Stimulated activated CD4-positive, alpha-beta T cell treated with anti-CD3 and anti-CD28 coated beads, Interleukin-4, amount 100 ng/mL, for 1 hour (primary cell): ENCODE data around the gene P4HB.
A peak's percentile ranks its signal among the peaks of the same experiment; 100 is the strongest.
"Not testable (repeated sequence)": the region's sequence is repeated elsewhere in the genome, so short reads cannot be mapped to it uniquely, and the experiment has no call there.

Experiments
- DNase-seq: peaks from one replicate; pipeline ENCODE4 v3.0.0-alpha.2; 2020

The P4HB gene

DNA sequence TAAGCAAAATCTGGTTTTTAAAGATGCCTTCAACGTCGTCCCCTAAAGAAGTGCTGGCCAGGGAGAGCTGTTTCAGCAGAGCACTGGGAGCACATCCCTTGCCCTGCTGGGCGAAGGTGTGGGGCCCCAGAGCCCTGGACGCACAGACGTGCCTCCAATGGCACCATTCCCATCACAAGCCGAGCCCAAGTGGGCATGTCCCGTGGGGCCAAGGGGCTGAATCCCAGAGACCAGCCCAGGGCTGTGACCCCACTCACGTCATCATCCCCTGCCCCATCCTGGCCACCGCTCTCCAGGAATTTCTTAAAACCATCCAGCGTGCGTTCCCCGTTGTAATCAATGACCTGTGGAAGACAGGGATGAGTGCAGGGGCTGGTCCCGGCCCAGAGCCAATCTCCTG is 15.4 kb downstream of the P4HB start:
- no peak for DNase-seq

DNA sequence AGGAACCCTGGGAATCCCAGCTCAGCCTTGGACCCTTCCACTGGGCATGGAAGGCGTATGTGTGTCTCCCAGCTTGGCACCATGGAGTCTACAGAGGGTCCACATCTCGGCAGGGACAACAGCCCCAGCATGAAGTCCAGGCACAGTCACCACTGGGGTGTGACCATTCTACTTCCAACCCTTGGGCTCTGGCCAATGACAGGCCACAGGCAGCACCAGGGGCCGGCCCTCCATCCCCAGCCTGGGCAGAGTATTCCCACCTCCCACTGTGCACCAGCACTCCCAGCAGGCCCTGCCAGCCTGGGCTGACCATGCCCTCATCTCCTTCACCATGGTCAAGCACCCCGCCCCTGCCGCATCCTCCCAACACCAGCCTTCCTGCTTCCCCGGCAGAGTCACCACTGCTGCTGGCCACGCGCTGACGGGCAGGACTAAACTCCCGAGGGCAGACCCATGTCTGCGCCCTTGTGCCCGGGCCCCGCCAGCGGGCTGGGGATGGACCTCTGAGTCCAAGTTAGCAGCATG is 15.9 kb downstream of the P4HB start:
- no peak for DNase-seq

DNA sequence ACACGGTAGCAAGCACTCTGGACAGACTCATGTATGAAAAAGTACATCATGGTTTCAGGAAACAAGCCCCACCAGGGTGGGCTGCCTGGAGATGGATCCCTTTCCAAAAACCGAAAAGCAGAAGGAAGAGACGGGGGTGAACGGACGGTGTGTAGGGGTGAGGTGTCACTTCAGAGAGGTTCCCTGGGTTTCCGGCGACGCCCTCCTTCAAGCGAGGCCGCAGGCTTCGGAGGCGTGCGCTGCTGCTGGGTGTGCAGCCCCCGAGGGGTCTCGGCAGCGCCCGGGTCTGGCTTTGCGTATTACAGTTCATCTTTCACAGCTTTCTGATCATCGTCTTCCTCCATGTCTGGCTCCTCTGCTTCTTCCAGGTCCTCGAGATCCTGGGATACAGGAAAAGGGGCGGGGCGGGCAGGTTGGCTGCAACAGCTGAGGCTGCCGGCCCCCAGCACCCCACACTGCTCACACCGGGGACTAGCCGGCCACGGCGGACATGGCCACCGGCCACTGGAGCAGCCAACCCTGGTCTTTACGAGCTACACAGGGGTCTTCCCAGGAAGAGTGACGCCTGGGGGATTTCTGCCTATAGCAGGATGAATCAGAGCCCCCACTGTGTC is 16.5 kb downstream of the P4HB start:
- DNase-seq = no peak

DNA sequence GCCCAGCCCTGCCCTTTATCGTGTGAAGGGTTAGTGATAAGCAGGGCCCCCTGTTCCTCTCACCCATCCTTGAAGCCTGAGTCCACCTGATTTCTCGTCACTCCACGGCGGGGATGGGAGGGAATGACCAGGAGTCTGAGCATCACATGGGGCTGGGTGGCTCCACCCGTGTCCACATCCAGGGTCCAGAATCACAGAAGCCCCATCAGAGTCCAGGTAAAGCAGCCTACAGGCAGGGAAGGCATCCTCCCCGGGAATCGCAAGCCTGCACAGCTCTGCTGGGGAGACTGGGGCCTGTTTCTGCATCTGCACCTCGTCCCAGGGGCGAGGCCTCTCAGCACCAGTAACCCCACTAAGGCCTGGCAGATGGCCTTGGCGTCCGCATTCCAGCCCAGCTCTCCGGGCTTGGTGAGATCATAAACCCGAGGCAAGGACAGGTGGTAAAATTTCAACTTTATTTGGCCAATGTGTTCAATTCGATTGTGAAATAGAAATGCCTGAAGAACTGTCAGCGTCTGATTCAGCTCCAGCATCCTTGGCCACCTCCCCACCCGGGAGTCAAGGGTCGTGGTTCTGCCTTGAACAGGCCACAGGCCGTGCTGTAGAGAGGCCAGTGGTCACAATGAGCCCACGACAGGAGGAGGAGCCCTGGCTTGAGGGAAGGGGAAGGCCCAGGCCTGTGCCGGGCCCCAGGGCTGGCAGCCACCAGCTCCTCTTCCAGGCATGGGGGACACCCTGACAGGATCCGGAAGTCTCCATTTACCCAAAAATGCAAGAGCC is 17.4 kb downstream of the P4HB start:
- no peak for DNase-seq

DNA sequence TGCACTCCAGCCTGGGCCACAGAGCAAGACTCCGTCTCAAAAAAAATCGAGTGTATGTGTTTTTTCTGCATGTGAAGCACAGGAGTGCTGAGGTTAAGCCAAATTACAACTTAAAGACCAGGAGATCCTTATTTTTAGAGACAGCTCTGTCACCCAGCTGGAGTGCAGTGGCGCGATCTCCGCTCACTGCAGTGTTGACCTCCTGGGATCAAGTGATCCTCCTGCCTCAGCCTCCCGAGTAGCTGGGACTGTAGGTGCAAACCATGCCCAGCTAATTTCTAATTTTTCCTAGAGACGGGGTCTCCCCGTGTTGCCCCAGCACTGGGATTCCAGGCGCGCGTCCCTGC is 18.0 kb downstream of the P4HB start:
- DNase-seq = no peak

DNA sequence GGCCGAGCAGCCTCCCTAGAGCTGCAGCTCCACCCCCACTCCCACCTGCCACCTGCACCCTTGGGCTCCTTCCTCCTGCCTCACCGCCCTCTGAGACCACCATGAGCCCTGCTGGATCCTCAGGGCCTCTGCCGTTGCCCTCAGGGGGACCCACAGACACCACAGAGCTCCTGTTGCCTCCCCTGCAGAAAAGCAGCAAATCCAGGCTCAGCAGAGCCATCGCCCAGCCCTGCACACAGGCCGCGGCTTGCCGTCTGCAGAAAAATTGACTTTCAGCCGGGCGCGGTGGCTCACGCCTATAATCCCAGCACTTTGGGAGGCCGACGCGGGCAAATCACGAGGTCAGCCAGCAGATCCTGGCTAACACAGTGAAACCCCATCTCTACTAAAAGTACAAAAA is 18.5 kb downstream of the P4HB start:
- no peak for DNase-seq

DNA sequence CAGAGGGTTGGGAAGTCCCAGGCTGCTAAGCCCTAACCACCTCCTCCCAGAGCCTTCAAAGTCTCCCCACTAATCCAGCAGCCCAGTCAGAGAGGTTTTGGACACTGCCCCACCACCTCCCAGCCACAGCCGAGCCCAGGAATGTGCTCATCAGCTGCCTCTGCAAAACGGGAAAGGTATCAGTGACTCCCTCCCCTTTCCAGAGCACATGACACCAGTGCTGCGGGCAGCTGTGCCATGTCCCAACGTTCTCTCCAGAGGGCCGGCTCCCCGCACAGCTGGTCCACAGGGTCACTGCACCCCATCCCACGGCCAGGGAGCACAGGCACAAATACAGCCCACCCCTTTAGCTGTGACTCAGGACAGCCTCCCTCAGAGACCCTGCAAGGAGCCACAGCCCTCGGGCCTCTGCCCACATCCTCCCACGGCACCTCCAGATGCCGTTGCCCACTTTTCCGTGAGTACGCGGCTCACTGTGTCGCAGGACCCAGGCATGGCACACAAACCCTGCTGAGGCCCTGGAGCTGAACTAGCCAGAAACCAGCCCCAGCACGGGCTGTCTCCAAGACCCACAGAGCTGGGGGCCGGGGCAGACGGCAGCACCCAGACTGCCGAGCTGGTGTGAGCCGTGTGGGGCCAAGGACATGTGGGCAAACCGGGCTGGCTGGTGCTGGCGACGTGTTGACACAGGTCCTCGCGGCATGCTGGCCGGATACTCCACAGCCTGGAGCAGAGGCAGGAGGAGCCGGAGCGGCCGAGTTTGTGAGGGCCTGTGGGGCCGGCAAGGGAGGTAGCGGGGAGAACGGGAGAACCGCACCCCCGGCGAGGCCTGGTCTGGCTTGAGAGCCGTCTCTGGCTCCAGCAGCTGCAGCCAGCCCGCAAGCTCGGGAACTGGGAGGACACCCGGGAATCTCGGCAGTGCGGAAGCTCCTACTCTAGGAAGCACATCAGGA is 19.2 kb downstream of the P4HB start:
- no peak for DNase-seq

DNA sequence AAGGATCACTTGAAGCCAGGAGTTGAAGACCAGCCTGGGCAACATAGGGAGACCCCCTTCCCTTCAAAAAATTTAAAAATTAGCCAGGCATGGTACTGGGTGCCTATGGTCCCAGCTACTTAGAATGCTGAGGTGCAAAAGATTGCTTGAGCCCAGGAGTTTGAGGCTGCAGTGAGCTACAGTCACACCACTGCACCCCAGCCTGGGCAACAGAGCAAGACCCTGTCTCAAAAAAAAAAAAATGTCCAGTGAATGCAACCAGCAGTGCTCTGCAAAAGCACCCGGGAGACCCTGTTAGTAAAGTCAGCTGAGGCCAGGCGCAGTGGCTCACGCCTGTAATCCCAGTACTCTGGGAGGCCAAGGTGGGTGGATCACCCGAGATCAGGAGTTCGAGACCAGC is 20.3 kb downstream of the P4HB start:
- not testable (repeated sequence) for DNase-seq

DNA sequence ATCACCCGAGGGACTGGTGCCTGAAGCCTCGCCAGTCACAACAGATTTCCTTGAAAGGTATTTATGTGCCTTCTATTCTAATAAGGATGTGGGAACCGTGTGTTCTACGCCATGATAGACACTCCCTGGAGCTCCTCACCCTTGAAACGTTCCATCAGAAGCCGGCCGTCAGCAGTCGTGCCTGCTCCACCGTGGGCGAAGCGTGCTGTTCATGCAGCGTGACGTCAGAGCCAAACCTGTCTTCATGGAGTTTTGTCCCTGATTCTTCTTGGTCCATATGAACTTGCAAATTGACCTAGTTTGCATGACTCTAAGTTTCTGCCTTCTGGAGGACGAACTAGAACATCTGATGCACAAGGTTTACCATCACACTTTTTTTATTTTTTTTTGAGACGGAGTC is 21.0 kb downstream of the P4HB start:
- DNase-seq = no peak

DNA sequence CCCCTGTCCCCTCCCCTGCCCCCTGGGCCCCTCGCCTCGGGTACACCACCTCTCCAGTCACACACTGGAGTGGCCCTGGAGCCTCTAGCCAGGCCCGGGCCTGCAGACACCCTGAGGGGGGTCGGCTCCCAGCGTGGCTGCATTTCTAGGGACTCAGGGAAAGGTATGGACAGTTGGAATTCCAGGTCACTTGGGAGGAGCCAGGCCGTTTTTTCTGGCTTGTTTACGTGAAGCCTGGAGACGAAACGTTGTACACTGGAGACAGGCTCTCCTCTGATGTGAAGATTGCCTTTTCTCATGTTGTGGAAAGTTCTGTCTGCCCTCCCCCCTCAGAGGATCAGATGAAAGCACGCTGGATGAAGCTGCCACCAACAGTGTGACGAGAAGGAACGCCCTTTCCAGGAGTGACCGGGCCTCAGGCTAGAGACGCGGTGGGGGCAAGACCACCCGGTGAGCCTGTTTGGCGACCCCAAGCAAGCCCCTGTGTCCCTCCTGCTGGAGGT is 21.5 kb downstream of the P4HB start:
- no peak for DNase-seq

DNA sequence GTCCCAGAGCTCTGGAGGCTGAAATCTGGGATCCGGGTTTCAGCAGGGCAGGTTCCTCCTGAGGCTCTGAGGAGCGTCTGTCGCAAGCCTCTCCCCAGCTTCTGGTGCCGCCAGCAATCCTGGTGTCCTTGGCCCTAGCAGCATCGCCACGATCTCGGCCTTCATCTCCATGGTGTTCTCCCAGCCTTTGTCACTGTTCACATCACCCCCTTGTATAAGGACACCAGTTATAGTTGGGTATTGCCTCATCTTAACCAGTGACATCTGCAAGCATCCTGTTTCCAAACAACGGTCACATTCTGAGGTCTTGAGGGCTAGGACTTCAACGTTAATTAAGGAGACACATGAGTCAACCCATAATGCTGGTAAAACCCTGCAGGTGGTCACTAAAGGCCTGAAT is 22.7 kb downstream of the P4HB start:
- no peak for DNase-seq

DNA sequence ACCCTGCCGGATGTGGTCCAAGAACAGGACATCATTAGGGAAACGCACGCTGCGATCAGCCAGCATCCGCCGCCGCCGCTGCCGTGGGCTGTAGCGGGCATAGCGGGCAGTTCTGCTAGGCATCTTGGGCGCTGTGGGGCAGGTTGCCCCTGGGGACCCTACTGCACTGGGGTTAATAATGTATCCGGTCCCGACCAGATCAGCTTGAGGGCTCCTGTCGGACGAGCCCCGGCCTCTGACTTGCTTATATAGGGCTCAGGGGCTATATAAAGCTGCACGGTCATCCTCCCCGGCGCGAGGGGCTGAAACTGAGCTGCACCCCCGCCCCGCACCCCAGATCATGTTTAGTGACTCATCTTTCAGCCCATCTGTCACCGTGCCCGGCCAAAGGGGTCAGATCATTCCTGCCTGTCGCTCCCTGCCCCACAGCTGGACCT is 25.5 kb downstream of the P4HB start, which contains the start of gene PPP1R27:
TSS of gene PPP1R27 (minus strand) at position 220 of the 437 bp plus-strand sequence. CDS start at position 123, 97 bp downstream.
- DNase-seq = no peak

DNA sequence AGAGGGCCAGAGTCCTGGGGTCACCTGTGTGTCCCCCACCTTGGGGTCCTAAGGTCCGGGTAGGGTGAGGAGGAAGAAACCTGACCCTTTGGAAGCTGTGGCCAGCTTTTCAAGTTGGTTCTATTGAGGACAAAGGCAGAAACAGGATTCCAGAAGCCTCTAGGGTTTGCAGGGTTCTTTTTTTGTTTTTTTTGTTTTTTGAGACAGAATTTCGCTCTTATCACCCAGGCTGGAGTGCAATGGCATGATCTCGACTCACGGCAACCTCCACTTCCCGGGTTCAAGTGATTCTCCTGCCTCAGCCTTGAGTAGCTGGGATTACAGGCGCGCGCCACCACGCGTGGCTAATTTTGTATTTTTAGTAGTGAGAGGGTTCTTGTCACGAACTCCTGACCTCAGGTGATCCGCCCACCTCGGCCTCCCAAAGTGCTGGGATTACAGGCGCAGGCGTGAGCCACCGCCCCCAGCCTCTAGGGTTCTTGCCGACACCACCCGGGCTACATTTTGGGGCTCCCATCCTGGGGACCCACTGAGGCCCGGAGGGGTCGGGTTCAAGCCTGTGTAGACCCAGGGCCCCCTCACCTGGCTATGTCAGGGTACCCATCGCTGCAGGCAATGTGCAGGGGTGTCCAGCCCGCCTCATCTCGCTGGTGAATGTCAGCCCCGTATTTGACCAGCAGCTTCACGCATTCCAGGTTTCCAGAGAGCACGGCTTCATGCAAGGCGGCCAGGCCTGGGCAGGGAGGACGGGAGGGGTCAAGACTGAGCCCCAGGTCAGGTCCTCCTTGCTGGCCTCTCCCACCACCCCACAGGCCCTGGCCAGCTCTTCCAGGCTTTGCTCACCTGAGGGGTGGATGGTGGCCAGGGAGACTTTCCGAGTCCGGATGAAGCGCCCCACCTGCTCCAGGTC is 26.2 kb downstream of the P4HB start:
- DNase-seq = no peak

DNA sequence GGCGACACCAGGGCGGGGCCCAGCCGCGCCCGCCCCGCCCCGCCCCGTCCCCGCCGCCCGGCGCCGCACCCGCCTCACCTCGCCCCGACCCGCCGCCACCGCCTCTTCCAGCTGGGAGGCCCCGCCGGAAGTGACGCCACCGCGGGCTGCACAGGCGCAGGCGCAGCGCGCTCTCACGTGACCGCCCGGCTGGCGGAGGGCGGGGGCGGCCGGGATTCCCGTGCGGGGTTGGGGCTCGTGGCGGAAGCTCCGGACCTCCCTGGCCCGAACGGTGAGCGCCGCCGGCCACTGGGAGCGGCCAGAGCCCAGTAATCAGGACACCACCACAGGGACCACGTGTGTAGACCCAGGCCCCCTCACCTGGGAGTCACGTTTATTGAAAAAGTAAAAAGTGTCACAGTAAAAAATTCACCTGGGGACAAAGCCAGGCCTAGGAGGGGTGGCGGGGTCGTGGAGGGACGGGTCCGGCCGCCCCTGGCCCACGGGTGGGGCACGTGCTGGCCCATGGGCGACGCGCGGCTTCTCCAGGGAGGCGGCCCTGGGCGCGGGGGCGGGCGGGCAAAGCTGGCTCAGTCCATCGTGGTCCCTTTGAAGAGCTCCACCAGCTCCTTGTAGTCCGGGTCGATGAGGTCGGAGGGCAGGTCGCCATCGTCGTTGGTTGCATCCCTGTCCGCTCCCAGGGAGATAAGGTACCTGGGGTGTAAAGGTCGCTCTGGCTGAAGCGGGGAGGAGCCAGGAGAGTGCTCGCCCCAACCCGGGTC is 27.0 kb downstream of the P4HB start, which contains the start of gene MCRIP1:
TSS of gene MCRIP1 (minus strand) at position 132 of the 761 bp plus-strand sequence. CDS start 8,785 bp downstream, outside the sequence.
- peak; percentile 97 for DNase-seq

DNA sequence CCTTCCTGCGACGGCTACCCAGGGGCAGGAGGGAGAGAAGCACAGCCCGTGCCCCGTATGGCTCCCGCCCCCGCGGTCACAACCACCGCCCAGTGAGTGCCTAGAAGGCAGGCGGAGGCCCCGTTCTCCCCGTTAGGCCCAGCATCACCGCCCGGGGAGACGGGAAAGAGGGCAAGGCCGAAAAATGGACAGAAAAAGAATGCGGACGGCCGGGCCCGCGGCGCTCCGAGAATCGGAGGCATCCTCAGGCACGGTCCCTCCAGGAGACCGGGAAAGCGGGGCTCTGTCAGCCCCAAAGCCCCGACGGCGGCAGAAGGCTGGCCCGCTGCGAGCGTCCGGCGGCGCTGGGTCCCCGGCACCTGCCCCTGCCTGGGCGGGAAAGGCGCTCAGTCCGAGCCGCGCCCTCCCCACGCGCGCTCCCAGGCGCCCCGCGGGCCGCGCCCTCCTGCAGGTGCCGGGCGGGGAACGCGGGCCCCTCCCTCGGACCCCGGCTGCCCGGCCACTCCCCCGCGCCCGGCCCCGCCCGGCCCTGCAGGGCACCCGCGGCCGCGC is 27.7 kb downstream of the P4HB start:
- DNase-seq = peak; percentile 49

DNA sequence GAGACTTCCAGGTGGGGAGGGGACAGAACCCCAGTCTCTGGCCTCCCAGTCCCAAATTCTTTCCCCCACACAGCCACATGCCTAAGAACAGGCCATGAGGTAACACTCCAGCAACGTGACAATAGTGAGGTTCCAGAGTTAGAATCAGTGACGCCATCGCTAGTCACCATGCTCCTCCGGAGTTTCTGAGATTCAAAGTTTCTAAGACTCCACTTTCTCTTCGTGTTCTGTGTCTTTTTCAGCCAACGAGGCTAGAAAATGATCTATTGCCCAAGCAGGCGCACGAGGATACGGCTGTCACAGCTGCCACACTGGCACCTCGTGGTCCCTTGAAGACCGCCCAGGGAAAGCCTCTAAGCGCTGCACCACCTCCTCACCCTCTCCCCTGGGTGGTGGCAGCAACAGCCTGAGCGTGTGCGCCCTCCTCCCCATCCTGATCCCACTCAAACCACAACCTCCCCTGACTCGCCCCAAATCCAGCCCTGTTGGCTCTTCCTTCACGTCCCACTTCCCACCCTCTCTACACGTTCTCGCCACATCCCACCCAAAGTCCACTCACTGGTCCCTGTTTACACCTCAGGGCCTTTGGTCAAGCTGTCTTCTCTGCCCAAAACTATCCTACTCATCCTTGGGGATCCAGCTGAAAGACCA is 28.3 kb downstream of the P4HB start:
- peak; percentile 52 for DNase-seq

DNA sequence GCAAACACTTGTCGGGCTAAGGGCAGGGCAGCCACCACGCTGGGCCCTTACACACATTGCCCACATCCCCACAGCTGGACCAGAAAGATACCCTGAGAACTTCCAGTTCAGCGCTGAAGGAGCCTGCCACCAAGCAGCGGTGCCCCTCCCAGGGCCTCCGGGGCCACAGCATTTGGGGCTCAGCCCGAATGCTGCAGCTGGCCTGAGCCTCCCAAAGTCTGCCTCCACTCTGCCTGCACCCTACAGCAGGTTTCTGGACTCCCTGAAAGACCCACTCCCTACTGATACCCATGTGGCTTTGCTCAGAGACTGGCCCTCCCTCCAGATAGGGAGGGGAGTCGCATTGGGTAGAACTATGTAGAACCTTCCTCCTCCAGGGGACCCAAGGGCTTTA is 28.8 kb downstream of the P4HB start:
- no peak for DNase-seq

DNA sequence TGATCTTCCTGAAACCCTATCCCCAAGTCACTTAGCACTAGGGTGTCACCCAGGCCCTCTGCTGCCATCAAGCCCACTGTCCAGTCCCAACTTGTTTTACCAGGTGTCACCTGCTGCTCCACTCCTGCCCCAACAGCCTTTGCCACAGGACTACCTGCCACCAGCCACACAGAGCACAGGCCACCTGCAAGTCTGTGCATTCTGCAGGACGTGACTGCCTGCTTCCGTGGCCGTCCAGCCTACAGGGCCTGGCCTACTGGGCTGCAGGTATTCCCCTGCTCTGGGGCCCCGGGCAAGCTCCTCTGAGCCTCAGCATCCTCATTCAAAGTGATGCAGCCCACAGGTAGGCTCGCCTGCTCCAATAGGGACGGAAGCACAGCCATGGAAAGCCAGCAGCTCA is 30.5 kb downstream of the P4HB start:
- no peak for DNase-seq

DNA sequence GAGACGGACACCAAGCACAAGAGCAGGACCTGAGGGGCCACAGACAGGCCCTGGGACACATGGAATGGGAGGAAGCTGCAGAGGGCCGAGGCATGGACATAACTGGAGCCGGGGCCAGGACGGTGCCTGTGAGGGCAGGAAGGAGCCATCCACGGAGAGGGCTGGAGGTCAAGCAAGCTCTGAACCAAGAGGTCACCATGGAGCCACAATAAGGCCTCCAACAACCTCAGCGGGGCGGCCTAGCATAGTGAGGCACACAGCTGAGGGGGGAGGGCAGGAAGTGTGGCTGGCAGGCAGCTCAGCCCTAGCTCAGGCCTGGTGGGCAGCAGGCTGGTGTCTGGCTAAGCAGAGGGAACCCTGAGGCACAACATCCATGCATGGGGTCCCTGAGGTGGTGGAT is 31.7 kb downstream of the P4HB start:
- no peak for DNase-seq

DNA sequence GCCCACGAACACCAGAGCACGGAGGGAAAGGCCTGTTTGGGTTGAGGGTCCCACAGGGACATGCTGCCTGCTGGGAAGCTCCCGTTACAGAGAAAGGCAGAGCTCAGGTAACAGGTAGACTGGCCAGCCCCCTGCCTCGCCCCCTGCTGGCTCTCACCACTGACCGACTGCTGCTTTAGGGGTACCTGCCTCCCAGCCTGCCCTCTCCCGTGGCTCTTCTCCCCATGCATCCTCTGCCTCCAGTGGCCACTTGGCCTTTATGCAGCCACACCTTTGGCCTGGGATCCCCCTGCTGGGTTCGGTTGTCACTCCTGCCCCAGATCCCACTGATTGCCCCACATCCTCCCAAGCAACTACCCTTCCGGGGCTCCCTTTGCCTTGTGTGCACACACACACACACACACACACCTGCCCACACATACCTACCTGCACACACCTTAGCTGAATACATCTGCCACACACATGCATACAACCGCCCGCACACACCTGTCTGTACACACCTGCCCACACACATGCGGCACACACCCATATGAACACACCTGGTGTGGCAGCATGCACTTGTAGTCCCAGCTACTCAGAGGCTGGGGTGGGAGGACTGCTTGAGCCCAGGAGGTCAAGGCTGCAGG is 34.4 kb downstream of the P4HB start:
- no peak for DNase-seq
